SU-DHL-6 (cell line): ENCODE data around the gene NTNG1.

ENCODE experiments used
- H2AFZ ChIP-seq: fragments of 200-600 bp; sonication (generic); 2 replicates; pipeline ENCODE4 v1.6.1; 2014; ENCODE audit warnings: low read depth, mild to moderate bottlenecking, moderate library complexity, mixed read lengths, antibody characterized with exemption, low read length; ENCODE audit not compliant: severe bottlenecking
- H3F3A ChIP-seq: fragments of 200-600 bp; shearing (Covaris generic); 2 replicates; pipeline ENCODE4 v1.6.0; 2016; ENCODE audit warnings: antibody characterized with exemption, mild to moderate bottlenecking; ENCODE audit not compliant: insufficient read depth
- H3K27ac ChIP-seq: fragments of 200-600 bp; sonication (generic); 2 replicates; pipeline ENCODE4 v1.5.1; 2016; ENCODE audit warnings: low read depth, mild to moderate bottlenecking, low read length, moderate library complexity, mixed read lengths
- H3K27me3 ChIP-seq: fragments of 200-600 bp; sonication (generic), shearing (Covaris generic); 2 replicates; pipeline ENCODE4 v1.6.0; 2014; ENCODE audit warnings: mild to moderate bottlenecking, low read length
- H3K36me3 ChIP-seq: fragments of 200-600 bp; sonication (generic); 2 replicates; pipeline ENCODE4 v1.6.1; 2014; ENCODE audit warnings: mild to moderate bottlenecking, low read length, mixed read lengths
- H3K4me2 ChIP-seq: fragments of 300-600, 200-600 bp; shearing (Covaris generic), sonication (generic); 2 replicates; pipeline ENCODE4 v1.6.0; 2014; ENCODE audit warnings: low read length, low read depth, mild to moderate bottlenecking; ENCODE audit not compliant: poor library complexity, severe bottlenecking
- H3K4me3 ChIP-seq: fragments of 200-600 bp; sonication (generic); 2 replicates; pipeline ENCODE4 v1.5.1; 2014; ENCODE audit warnings: antibody characterized with exemption, low read length, mild to moderate bottlenecking, mixed read lengths; ENCODE audit not compliant: insufficient read depth, poor library complexity, severe bottlenecking
- H3K79me2 ChIP-seq: fragments of 200-600 bp; sonication (generic); 2 replicates; pipeline ENCODE4 v1.6.1; 2014; ENCODE audit warnings: mild to moderate bottlenecking, low read length, moderate library complexity; ENCODE audit not compliant: insufficient read depth
- H3K9ac ChIP-seq: fragments of 200-600 bp; sonication (generic); 2 replicates; pipeline ENCODE4 v1.7.0; 2014; ENCODE audit warnings: mild to moderate bottlenecking, low read length
- H3K9me2 ChIP-seq: fragments of 200-600 bp; sonication (generic); replicated peaks from 2 replicates; pipeline ENCODE4 v1.6.1; 2014; ENCODE audit warnings: low read length; ENCODE audit not compliant: insufficient read depth
- H3K9me3 ChIP-seq: fragments of 200-600 bp; sonication (generic); 2 replicates; pipeline ENCODE4 v1.6.1; 2014; ENCODE audit warnings: low read length, mixed read lengths; ENCODE audit not compliant: insufficient read depth
- H4K20me1 ChIP-seq: fragments of 200-600 bp; sonication (generic); 2 replicates; pipeline ENCODE4 v1.6.1; 2014; ENCODE audit warnings: low read depth, mild to moderate bottlenecking, antibody characterized with exemption, low read length, moderate library complexity, mixed read lengths
- EZH2phosphoT487 ChIP-seq: fragments of 200-600 bp; sonication (generic), shearing (Covaris generic); conservative IDR thresholded peaks from 2 replicates; pipeline ENCODE4 v1.6.1; 2018; ENCODE audit warnings: mild to moderate bottlenecking, antibody characterized with exemption, low read length, moderate library complexity, mixed read lengths
- TF ChIP-seq, protein P1 (sequence below): fragments of 200-600 bp; sonication (generic); IDR thresholded peaks from one replicate; pipeline ENCODE4 v1.5.1; 2017; ENCODE audit warnings: antibody characterized with exemption, mild to moderate bottlenecking, low read length, moderate library complexity; ENCODE audit not compliant: insufficient read depth, poor library complexity, severe bottlenecking

Gene NTNG1

DNA sequence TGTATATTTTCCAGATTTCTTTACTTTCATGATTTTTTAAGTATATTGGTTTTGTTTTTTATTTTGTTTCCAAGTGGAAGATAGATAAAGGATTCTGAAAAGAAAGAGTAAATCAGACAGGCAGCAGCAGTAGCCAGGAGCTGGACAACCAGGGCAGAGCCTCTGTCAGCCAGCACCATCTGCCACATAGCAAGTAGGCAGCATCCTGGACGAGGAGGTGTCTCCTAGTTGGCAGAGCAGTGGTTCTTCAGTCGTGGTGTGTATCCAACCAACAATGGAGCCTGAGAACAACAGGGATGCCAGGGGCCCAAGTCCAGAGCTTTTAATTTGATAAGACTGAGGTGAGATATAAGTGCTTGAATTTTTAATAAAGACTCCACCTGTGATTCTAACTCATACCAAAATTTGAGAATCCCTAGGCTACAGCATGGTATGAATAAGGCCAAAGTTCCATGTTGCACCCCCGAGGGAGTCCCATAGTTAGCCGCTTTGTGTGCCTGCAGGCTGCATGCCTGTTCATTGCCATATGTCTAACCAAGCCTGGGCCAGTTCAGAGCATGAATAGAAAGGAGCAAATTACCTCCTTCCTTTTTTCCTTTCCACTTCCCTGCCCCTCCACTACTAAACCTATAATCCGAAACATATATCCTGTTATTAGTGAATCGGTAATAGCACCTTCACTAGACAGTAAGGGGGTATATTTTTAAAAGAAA lies 153.2 kb downstream of the NTNG1 start:
- no peak overlapping the region for H3K9ac ChIP-seq
- no peak for TF ChIP-seq EZH2phosphoT487
- TF ChIP-seq, protein P1, sequence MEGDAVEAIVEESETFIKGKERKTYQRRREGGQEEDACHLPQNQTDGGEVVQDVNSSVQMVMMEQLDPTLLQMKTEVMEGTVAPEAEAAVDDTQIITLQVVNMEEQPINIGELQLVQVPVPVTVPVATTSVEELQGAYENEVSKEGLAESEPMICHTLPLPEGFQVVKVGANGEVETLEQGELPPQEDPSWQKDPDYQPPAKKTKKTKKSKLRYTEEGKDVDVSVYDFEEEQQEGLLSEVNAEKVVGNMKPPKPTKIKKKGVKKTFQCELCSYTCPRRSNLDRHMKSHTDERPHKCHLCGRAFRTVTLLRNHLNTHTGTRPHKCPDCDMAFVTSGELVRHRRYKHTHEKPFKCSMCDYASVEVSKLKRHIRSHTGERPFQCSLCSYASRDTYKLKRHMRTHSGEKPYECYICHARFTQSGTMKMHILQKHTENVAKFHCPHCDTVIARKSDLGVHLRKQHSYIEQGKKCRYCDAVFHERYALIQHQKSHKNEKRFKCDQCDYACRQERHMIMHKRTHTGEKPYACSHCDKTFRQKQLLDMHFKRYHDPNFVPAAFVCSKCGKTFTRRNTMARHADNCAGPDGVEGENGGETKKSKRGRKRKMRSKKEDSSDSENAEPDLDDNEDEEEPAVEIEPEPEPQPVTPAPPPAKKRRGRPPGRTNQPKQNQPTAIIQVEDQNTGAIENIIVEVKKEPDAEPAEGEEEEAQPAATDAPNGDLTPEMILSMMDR, result no peak
- H3K9me3 ChIP-seq, result no peaks in the 10 kb centered on the region
- no peak overlapping the region for H2AFZ ChIP-seq
- H3K4me2 ChIP-seq, result no peak overlapping the region
- no peak overlapping the region for H3K4me3 ChIP-seq
- H3K36me3 ChIP-seq, result no peaks in the 10 kb centered on the region
- H3F3A ChIP-seq, result no peaks in the 10 kb centered on the region
- no peaks in the 10 kb centered on the region for H3K9me2 ChIP-seq
- no peak overlapping the region for H3K27ac ChIP-seq
- H3K79me2 ChIP-seq, result no peaks in the 10 kb centered on the region
- no peaks in the 10 kb centered on the region for H4K20me1 ChIP-seq
- no peaks in the 10 kb centered on the region for H3K27me3 ChIP-seq

DNA sequence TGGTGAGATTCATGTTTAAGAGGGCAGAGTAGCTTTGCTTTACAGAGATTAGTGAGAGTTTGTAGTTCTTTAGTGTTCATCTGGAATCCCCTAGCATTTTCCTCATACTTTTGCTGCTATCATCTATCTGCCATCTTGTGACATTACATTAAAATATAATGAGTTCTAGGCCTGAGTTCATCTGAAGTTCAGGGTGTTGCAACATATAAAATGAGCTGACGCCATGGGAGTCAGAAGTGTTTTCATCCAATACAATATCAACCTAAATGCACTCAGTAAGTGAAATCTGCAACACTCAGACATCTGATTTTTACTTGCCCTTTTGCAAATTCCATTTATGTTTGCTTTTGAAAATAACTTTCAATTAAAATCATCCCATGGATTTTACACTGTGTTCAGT lies 153.8 kb downstream of the NTNG1 start:
- Histone ChIP-seq H3K9me3 (no peaks in the 10 kb centered on the region), H3K36me3 (no peaks in the 10 kb centered on the region), H3F3A (no peaks in the 10 kb centered on the region), H3K9me2 (no peaks in the 10 kb centered on the region), H3K9ac (no peak overlapping the region), H3K79me2 (no peaks in the 10 kb centered on the region), H3K4me3 (no peak overlapping the region), H4K20me1 (no peaks in the 10 kb centered on the region), H3K4me2 (no peak overlapping the region), H3K27me3 (no peaks in the 10 kb centered on the region), H3K27ac (no peak overlapping the region), H2AFZ (no peak overlapping the region)
- no peak for TF ChIP-seq EZH2phosphoT487
- TF ChIP-seq, protein P1, result no peak

DNA sequence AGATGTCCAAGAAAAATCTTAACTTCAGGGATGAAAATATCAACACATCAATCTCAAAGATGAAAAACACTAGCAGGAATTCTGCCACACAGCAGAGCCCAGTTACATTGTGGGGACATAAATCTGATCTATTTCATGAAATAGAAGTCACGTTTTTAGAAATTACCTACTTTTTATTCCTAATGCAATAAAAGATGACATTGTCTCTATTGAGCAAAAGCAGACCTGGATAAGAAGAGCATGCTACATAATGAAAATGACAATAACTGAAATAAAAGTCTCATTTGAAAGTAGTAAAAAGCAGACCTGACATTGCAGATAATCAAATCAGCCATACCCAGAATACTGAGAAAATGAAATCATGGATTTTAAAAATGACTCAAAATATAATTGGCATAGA lies 156.8 kb downstream of the NTNG1 start:
- TF ChIP-seq, protein P1, result no peak
- no peak for TF ChIP-seq EZH2phosphoT487

More for the DNA sequence above, 156.8 kb downstream of the NTNG1 start:
- no peak overlapping the region for H3K9ac ChIP-seq
- no peaks in the 10 kb centered on the region for H3K9me2 ChIP-seq
- no peaks in the 10 kb centered on the region for H3K36me3 ChIP-seq
- no peak overlapping the region for H3K4me2 ChIP-seq
- no peaks in the 10 kb centered on the region for H3K27me3 ChIP-seq
- H3K79me2 ChIP-seq, result no peaks in the 10 kb centered on the region
- H2AFZ ChIP-seq, result no peak overlapping the region
- no peaks in the 10 kb centered on the region for H4K20me1 ChIP-seq
- H3K4me3 ChIP-seq, result no peak overlapping the region
- H3K27ac ChIP-seq, result no peak overlapping the region
- H3F3A ChIP-seq, result no peaks in the 10 kb centered on the region
- H3K9me3 ChIP-seq, result no peaks in the 10 kb centered on the region
